ENCODE data around the gene CLIP2.
"Not testable (repeated sequence)": the region's sequence is repeated elsewhere in the genome, so short reads cannot be mapped to it uniquely, and the experiment has no call there.

The CLIP2 gene

DNA sequence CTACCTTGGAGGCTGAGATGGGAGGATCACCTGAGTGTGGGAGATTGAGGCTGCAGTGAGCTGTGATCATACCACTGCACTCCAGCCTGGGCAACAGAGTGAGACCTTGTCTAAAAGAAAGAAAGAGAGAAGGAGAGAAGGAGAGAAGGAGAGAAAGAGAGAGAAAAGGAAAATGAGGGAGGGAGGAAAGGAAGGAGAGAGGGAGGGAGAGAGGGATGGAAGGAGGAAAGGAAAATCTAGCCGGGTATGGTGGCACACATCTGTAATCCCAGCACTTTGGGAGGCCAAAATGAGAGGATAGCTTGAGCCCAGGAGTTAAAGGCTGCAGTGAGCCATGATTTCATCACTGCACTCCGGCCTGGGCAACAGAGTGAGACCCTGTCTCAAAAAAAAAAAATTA, 121.6 kb downstream of the CLIP2 start:
- no peak overlapping the region for H3K27ac ChIP-seq (ENCODE audit: low read length)
- H3F3A ChIP-seq (ENCODE audit: insufficient read depth, low read length), result no peaks in the 10 kb centered on the region
- no peak overlapping the region for H2AFZ ChIP-seq (ENCODE audit: low read length)
- H4K20me1 ChIP-seq (ENCODE audit: insufficient read depth, low read length), result no peaks in the 10 kb centered on the region
- H3K4me2 ChIP-seq (ENCODE audit: low read depth, low read length), result no peak overlapping the region
- H3K9ac ChIP-seq (ENCODE audit: low read length), result no peak overlapping the region
- no peaks in the 10 kb centered on the region for H3K36me3 ChIP-seq (replicated peaks; ENCODE audit: insufficient read depth, low read length)
- TF ChIP-seq, protein P1, sequence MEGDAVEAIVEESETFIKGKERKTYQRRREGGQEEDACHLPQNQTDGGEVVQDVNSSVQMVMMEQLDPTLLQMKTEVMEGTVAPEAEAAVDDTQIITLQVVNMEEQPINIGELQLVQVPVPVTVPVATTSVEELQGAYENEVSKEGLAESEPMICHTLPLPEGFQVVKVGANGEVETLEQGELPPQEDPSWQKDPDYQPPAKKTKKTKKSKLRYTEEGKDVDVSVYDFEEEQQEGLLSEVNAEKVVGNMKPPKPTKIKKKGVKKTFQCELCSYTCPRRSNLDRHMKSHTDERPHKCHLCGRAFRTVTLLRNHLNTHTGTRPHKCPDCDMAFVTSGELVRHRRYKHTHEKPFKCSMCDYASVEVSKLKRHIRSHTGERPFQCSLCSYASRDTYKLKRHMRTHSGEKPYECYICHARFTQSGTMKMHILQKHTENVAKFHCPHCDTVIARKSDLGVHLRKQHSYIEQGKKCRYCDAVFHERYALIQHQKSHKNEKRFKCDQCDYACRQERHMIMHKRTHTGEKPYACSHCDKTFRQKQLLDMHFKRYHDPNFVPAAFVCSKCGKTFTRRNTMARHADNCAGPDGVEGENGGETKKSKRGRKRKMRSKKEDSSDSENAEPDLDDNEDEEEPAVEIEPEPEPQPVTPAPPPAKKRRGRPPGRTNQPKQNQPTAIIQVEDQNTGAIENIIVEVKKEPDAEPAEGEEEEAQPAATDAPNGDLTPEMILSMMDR (IDR thresholded peaks at IDR 0.05; ENCODE audit: low read length), result no peak
- no peak for TF ChIP-seq EZH2 (optimal IDR thresholded peaks at IDR 0.05; ENCODE audit: low read depth, low read length)
- H3K4me3 ChIP-seq (ENCODE audit: low read length), result no peak overlapping the region
- H3K27me3 ChIP-seq (replicated peaks; ENCODE audit: insufficient read depth, low read length), result no peaks in the 10 kb centered on the region
- no peaks in the 10 kb centered on the region for H3K4me1 ChIP-seq (ENCODE audit: low read length)
- H3K9me2 ChIP-seq (replicated peaks; ENCODE audit: insufficient read depth, low read length), result no peaks in the 10 kb centered on the region
- no peaks in the 10 kb centered on the region for H3K9me3 ChIP-seq (replicated peaks; ENCODE audit: insufficient read depth, low read length)
- DNase-seq, result no peak
- H3K79me2 ChIP-seq (ENCODE audit: low read length), result no peaks in the 10 kb centered on the region

DNA sequence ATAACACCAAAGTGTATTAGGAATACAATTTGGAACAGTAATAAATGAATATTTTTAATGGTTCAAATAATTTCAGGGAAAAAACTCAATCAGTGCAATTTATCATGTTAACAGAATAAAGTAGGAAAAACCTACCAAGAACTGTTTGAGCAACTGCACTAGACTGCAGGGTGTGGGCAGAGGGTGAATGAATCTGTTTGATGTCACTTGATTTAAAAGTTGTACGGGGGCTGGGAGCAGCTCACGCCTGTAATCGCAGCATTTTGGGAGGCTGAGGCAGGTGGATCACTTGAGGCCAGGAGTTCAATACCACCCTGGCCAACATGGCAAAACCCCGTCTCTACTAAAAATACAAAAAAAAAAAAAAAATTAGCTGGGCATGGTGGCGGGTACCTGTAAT, 122.4 kb downstream of the CLIP2 start:
- H3F3A ChIP-seq (ENCODE audit: insufficient read depth, low read length); H3K9me2 ChIP-seq (replicated peaks; ENCODE audit: insufficient read depth, low read length); H3K9ac ChIP-seq (ENCODE audit: low read length); H3K4me1 ChIP-seq (ENCODE audit: low read length); H3K36me3 ChIP-seq (replicated peaks; ENCODE audit: insufficient read depth, low read length); H2AFZ ChIP-seq (ENCODE audit: low read length); H4K20me1 ChIP-seq (ENCODE audit: insufficient read depth, low read length); H3K27me3 ChIP-seq (replicated peaks; ENCODE audit: insufficient read depth, low read length); H3K4me3 ChIP-seq (ENCODE audit: low read length); DNase-seq; H3K9me3 ChIP-seq (replicated peaks; ENCODE audit: insufficient read depth, low read length); H3K27ac ChIP-seq (ENCODE audit: low read length); H3K79me2 ChIP-seq (ENCODE audit: low read length); H3K4me2 ChIP-seq (ENCODE audit: low read depth, low read length): not testable (repeated sequence)

DNA sequence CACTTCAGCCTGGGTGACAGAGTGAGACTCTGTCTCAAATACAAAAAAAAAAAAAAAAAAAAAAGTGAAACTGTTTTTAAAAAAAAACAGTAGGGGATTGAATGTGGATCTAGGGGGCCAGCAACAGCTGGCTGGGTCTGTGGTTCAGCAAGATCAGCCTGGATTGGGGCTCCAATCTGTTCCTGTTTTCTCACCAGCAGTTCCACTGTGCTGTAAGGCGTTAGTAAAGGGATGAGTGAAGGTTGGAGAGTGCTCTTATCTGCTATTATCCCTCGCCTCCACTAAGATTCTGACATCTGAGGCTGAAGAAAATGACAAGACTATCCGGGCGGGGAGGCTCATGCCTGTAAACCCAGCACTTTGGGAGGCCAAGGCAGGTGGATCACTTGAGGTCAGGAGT, 122.8 kb downstream of the CLIP2 start:
- Histone ChIP-seq H3K4me2 (ENCODE audit: low read depth, low read length) (no peak overlapping the region), H3K9me3 (replicated peaks; ENCODE audit: insufficient read depth, low read length) (no peaks in the 10 kb centered on the region), H3K4me1 (ENCODE audit: low read length) (no peaks in the 10 kb centered on the region), H3K4me3 (ENCODE audit: low read length) (no peak overlapping the region), H3K36me3 (replicated peaks; ENCODE audit: insufficient read depth, low read length) (no peaks in the 10 kb centered on the region), H3K9me2 (replicated peaks; ENCODE audit: insufficient read depth, low read length) (no peaks in the 10 kb centered on the region), H4K20me1 (ENCODE audit: insufficient read depth, low read length) (no peaks in the 10 kb centered on the region), H3F3A (ENCODE audit: insufficient read depth, low read length) (no peaks in the 10 kb centered on the region), H3K27me3 (replicated peaks; ENCODE audit: insufficient read depth, low read length) (no peaks in the 10 kb centered on the region), H2AFZ (ENCODE audit: low read length) (no peak overlapping the region), H3K9ac (ENCODE audit: low read length) (no peak overlapping the region), H3K27ac (ENCODE audit: low read length) (no peak overlapping the region), H3K79me2 (ENCODE audit: low read length) (no peaks in the 10 kb centered on the region)
- no peak for TF ChIP-seq EZH2 (optimal IDR thresholded peaks at IDR 0.05; ENCODE audit: low read depth, low read length)
- DNase-seq, result no peak

DNA sequence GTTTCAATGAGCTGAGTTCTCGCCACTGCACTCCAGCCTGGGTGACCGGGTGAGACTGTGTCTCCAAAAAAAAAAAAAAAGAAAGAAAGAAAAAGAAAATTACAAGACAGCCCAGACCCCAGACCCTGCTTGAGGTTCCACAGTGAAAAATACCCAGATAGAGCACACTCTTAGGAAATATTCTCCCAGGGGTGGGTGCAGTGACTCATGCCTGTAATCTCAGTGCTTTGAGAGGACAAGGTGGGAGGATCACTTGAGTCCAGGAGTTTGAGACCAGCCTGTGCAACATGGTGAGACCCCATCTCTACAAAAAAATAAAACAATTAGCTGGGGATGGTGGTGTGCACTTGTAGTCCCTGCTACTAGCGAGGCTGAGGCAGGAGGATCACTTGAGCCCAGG, 123.4 kb downstream of the CLIP2 start:
- Histone ChIP-seq H3K36me3 (replicated peaks; ENCODE audit: insufficient read depth, low read length) (no peaks in the 10 kb centered on the region), H3K4me3 (ENCODE audit: low read length) (no peak overlapping the region), H2AFZ (ENCODE audit: low read length) (no peak overlapping the region), H3F3A (ENCODE audit: insufficient read depth, low read length) (no peaks in the 10 kb centered on the region), H3K9me2 (replicated peaks; ENCODE audit: insufficient read depth, low read length) (no peaks in the 10 kb centered on the region), H3K4me1 (ENCODE audit: low read length) (no peaks in the 10 kb centered on the region), H4K20me1 (ENCODE audit: insufficient read depth, low read length) (no peaks in the 10 kb centered on the region), H3K9me3 (replicated peaks; ENCODE audit: insufficient read depth, low read length) (no peaks in the 10 kb centered on the region), H3K27me3 (replicated peaks; ENCODE audit: insufficient read depth, low read length) (no peaks in the 10 kb centered on the region), H3K27ac (ENCODE audit: low read length) (no peak overlapping the region), H3K4me2 (ENCODE audit: low read depth, low read length) (no peak overlapping the region), H3K79me2 (ENCODE audit: low read length) (no peaks in the 10 kb centered on the region), H3K9ac (ENCODE audit: low read length) (no peak overlapping the region)
- no peak for DNase-seq
- TF ChIP-seq EZH2phosphoT487 (IDR thresholded peaks at IDR 0.05; ENCODE audit: low read length), result no peak
- TF ChIP-seq, protein P1 (IDR thresholded peaks at IDR 0.05; ENCODE audit: low read length), result no peak
- no peak for TF ChIP-seq EZH2 (optimal IDR thresholded peaks at IDR 0.05; ENCODE audit: low read depth, low read length)

DNA sequence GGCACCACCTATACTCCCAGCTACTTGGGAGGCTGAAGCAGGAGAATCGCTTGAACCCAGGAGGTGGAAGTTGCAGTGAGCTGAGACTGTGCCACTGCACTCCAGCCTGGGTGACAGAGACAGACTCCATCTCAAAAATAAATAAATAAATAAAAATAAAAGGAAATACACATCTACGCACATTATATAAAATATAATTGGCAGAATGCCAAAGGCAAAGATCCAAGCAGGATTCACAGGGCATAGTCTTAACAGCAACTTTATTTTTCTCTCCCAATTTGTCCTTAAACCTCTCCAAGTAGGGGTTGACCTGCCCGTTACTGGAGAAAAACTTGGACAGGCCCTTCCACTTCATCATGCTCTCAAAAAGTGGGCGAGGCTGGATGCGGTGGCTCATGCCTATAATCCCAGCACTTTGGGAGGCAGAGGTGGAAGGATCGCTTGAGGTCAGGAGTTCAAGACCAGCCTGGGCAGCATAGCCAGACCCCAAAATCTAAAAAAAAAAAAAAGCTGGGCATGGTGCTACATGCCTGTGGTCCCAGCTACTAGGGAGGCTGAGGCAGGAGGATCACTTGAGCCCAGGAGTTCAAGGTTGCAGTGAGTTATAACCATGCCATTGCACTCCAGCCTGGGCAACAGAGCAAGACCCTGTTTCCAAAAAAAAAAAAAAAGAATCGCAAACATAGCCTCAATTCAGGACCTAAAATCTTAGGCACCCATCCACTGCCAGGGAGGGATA, 125.6 kb downstream of the CLIP2 start:
- H3F3A ChIP-seq (ENCODE audit: insufficient read depth, low read length); H3K36me3 ChIP-seq (replicated peaks; ENCODE audit: insufficient read depth, low read length); H3K4me3 ChIP-seq (ENCODE audit: low read length); H3K9ac ChIP-seq (ENCODE audit: low read length); H2AFZ ChIP-seq (ENCODE audit: low read length); H3K27me3 ChIP-seq (replicated peaks; ENCODE audit: insufficient read depth, low read length); H3K4me1 ChIP-seq (ENCODE audit: low read length); H3K4me2 ChIP-seq (ENCODE audit: low read depth, low read length); H3K9me3 ChIP-seq (replicated peaks; ENCODE audit: insufficient read depth, low read length); H3K27ac ChIP-seq (ENCODE audit: low read length); DNase-seq; H3K79me2 ChIP-seq (ENCODE audit: low read length); H4K20me1 ChIP-seq (ENCODE audit: insufficient read depth, low read length); H3K9me2 ChIP-seq (replicated peaks; ENCODE audit: insufficient read depth, low read length): not testable (repeated sequence)

All from MM.1S (cell line).